H54 (cell line): ENCODE results near the gene NPHP4.

Experiments
- DNase-seq: peaks from one replicate; pipeline ENCODE4 v3.0.0; 2011; ENCODE audit warnings: low spot score, mixed read lengths; ENCODE audit not compliant: insufficient read length
- FAIRE-seq: peaks from 3 replicates; lab custom pipeline; 2011; peaks lifted over from hg19 to GRCh38; lab: Jason Lieb, UNC
- POLR2A ChIP-seq: IDR thresholded peaks from 2 replicates; pipeline ENCODE4 v1.6.1; 2011; ENCODE audit warnings: low read depth, mild to moderate bottlenecking, low read length

The NPHP4 gene

GRCh38 chr1:6013491-6013890 lies 21.3 kb upstream of the NPHP4 start:
- no peak for FAIRE-seq
- no peak for TF ChIP-seq POLR2A
- DNase-seq: no peak

GRCh38 chr1:6012529-6013318 lies 20.5 kb upstream of the NPHP4 start:
- TF ChIP-seq POLR2A: no peak
- FAIRE-seq (no peak), DNase-seq (no peak)

GRCh38 chr1:6011946-6012258 lies 19.7 kb upstream of the NPHP4 start:
- TF ChIP-seq POLR2A: no peak
- DNase-seq (no peak), FAIRE-seq (no peak)

GRCh38 chr1:6011161-6011945 lies 19.1 kb upstream of the NPHP4 start:
- no peak for DNase-seq
- TF ChIP-seq POLR2A: no peak

GRCh38 chr1:6010554-6010953 lies 18.3 kb upstream of the NPHP4 start:
- no peak for FAIRE-seq
- DNase-seq: no peak
- no peak for TF ChIP-seq POLR2A

More at GRCh38 chr1:6011161-6011945, 19.1 kb upstream of the NPHP4 start:
- no peak for FAIRE-seq

GRCh38 chr1:6009120-6010040 lies 17.2 kb upstream of the NPHP4 start:
- TF ChIP-seq POLR2A: no peak
- FAIRE-seq: no peak
- no peak for DNase-seq

GRCh38 chr1:6008696-6009095 lies 16.5 kb upstream of the NPHP4 start:
- TF ChIP-seq POLR2A: no peak
- FAIRE-seq (no peak), DNase-seq (no peak)

GRCh38 chr1:6008084-6008415 lies 15.8 kb upstream of the NPHP4 start:
- DNase-seq (no peak), FAIRE-seq (no peak)
- TF ChIP-seq POLR2A: no peak

- FAIRE-seq: no peak
- no peak for TF ChIP-seq POLR2A
- no peak for DNase-seq
Measured at GRCh38 chr1:6007318-6008083, 15.3 kb upstream of the NPHP4 start.

GRCh38 chr1:6006882-6007281 lies 14.7 kb upstream of the NPHP4 start:
- FAIRE-seq (no peak), DNase-seq (no peak)
- TF ChIP-seq POLR2A: no peak

- no peak for TF ChIP-seq POLR2A
- FAIRE-seq: no peak
- no peak for DNase-seq
Measured at GRCh38 chr1:6005276-6005917, 13.2 kb upstream of the NPHP4 start.

- FAIRE-seq (no peak), DNase-seq (no peak)
- no peak for TF ChIP-seq POLR2A
Measured at GRCh38 chr1:6004412-6005123, 12.3 kb upstream of the NPHP4 start.
